M059J (cell line): Measurements from ENCODE around the gene PRICKLE2. TPM values are rescaled to one million over a fixed set of nuclear protein-coding genes. Genes with fewer than 3 reads are reported as not detected.

Experiments
- DNase-seq: peaks from one replicate; pipeline ENCODE4 v3.0.0-alpha.2; 2012; ENCODE audit warnings: low read depth
- total RNA-seq: library from RNA; depleted of rRNA; stranded (reverse); fragments of >200 nt; shearing (Covaris generic); gene quantifications from 2 replicates; pipeline ENCODE4 v1.2.3, GENCODE V29; 2014; rRNA removed

PRICKLE2 gene
- total RNA-seq, 1 experiment from 2014 or later: 5.3 TPM

DNA sequence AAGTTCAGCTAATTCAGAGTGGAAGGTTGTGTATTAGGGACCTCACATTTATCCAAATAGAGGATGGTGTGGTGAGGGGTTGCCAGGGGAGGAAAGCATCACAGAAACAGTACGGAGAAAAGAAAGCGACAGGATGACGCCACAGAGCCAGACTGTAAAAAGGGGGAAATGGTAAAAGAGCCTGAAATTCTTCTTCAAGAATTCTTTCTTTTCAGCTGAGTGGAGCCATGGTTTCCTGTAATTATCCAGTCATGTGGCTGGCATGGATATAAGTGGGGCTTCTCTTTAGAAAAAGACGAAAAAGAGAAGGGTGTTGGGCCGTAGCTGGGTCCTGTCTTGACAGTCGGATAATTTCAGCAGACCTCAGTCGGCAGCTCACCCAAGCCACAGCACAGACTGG is 177.5 kb downstream of the PRICKLE2 start:
- no peak for DNase-seq

- DNase-seq: no peak
Measured at GRCh38 chr3:64046996-64047594, 178.2 kb downstream of the PRICKLE2 start.

GRCh38 chr3:64046592-64046991 is 178.7 kb downstream of the PRICKLE2 start:
- no peak for DNase-seq

DNA sequence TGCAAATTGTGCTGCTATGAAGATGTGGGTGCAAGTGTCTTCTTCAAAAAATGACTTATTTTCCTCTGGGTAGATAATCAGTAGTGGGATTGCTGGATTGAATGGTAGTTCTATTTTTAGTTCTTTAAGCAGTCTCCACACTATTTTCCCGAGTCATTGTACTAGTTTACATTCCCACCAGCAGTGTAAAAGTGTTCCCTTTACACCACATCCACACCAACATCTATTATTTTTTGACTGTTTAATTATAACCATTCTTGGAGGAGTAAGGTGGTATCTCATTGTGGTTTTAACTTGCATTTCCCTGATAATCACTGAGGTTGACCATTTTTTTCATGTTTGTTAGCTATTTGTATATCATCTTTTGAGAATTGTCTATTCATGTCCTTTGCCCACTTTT is 182.3 kb downstream of the PRICKLE2 start:
- no peak for DNase-seq

Other genes with a start within 250 kb of the PRICKLE2 start
- 62.8 and 85.1 TPM in 2 replicates for gene PSMD6, start 202.0 kb downstream of the PRICKLE2 start, total RNA-seq